IPS-20b (cell line): Measurements from ENCODE around the gene EIF3D.
A peak's percentile ranks its signal among the peaks of the same experiment; 100 is the strongest.

ENCODE experiments used
- H3K27ac ChIP-seq: one replicate; pipeline ENCODE4 v1.5.1; 2013; ENCODE audit warnings: low read length
- H3K27me3 ChIP-seq: 2 replicates; pipeline ENCODE4 v1.6.1; 2013; ENCODE audit warnings: mild to moderate bottlenecking, low read length, inconsistent platforms; ENCODE audit not compliant: insufficient read depth
- H3K36me3 ChIP-seq: 2 replicates; pipeline ENCODE4 v1.6.1; 2013; ENCODE audit warnings: low read depth, mild to moderate bottlenecking, inconsistent platforms, low read length, moderate library complexity; ENCODE audit not compliant: insufficient read depth
- H3K4me1 ChIP-seq: 2 replicates; pipeline ENCODE4 v1.6.1; 2013; ENCODE audit warnings: mild to moderate bottlenecking, control low read depth, inconsistent platforms, low read length, moderate library complexity; ENCODE audit not compliant: insufficient read depth
- H3K4me3 ChIP-seq: 2 replicates; pipeline ENCODE4 v1.5.1; 2013; ENCODE audit warnings: mild to moderate bottlenecking, low read length, inconsistent platforms
- H3K9ac ChIP-seq: 2 replicates; pipeline ENCODE4 v1.6.1; 2013; ENCODE audit warnings: low read depth, mild to moderate bottlenecking, inconsistent platforms, low read length, moderate library complexity
- H3K9me3 ChIP-seq: 2 replicates; pipeline ENCODE4 v1.6.1; 2013; ENCODE audit warnings: mild to moderate bottlenecking, low read depth, low read length, inconsistent platforms; ENCODE audit not compliant: insufficient read depth

The EIF3D gene

GRCh38 chr22:36564422-36565158 is 35.6 kb upstream of the EIF3D start:
- peaks cover 19% of the 10 kb centered on the region; the same call in 1 of the 2 replicates for H3K4me1 ChIP-seq
- no peak overlapping the region for H3K27ac ChIP-seq
- no peaks in the 10 kb centered on the region for H3K27me3 ChIP-seq
- no peaks in the 10 kb centered on the region for H3K36me3 ChIP-seq
- H3K4me3 ChIP-seq: no peak overlapping the region
- H3K9me3 ChIP-seq: no peaks in the 10 kb centered on the region
- H3K9ac ChIP-seq: no peak overlapping the region

DNA sequence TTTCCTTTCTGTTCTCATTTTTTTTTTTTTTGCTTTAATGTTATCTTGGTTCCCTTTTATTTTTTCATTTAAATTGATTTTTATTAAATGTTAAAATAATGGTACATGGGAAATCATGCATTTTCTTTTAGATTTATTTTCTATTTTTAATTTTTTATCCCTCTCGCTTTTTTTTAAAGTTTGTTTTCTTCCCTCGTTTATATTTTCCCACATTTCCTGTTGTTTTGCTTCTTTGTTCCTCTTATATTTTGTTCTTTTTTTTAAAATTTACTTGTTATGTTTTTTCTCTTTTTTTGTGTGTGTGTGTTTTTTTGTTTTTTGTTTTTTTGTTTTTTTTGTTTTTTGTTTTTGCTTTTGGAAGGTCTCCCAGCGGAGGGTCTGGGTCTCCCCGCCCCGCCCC is 34.9 kb upstream of the EIF3D start:
- H3K9me3 ChIP-seq: no peaks in the 10 kb centered on the region
- H3K4me3 ChIP-seq: no peak overlapping the region
- H3K27ac ChIP-seq: no peak overlapping the region
- peaks cover 19% of the 10 kb centered on the region; the same call in 1 of the 2 replicates for H3K4me1 ChIP-seq
- no peak overlapping the region for H3K9ac ChIP-seq
- no peaks in the 10 kb centered on the region for H3K27me3 ChIP-seq
- no peaks in the 10 kb centered on the region for H3K36me3 ChIP-seq

GRCh38 chr22:36563444-36563843 is 34.5 kb upstream of the EIF3D start:
- peaks cover 19% of the 10 kb centered on the region; the same call in 1 of the 2 replicates for H3K4me1 ChIP-seq
- no peaks in the 10 kb centered on the region for H3K27me3 ChIP-seq
- H3K9me3 ChIP-seq: no peaks in the 10 kb centered on the region
- H3K27ac ChIP-seq: no peak overlapping the region
- no peak overlapping the region for H3K9ac ChIP-seq
- H3K4me3 ChIP-seq: no peak overlapping the region
- no peaks in the 10 kb centered on the region for H3K36me3 ChIP-seq

DNA sequence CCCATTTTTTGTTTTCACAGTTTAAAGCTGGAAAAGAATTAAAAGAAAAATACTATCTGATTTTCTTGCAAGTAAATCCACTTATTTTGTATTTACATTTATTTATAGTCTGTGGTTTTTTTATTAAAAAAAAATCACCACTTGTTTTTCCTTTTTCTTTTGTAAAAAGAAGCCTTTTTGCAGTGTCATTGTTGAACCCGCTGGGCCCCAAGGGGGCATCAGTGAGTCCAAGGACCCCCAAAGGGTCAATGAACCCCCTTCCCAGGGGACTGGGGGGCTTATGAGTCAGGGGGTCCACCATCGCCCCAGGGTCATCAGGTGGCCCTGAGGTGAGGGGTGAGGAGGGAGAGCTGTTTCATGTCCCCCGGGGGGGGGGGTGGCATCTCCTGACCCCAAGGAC is 34.0 kb upstream of the EIF3D start:
- Histone ChIP-seq H3K4me1 (peaks cover 19% of the 10 kb centered on the region; the same call in 1 of the 2 replicates), H3K36me3 (no peaks in the 10 kb centered on the region), H3K9me3 (no peaks in the 10 kb centered on the region), H3K27ac (no peak overlapping the region), H3K9ac (no peak overlapping the region), H3K27me3 (no peaks in the 10 kb centered on the region), H3K4me3 (no peak overlapping the region)

DNA sequence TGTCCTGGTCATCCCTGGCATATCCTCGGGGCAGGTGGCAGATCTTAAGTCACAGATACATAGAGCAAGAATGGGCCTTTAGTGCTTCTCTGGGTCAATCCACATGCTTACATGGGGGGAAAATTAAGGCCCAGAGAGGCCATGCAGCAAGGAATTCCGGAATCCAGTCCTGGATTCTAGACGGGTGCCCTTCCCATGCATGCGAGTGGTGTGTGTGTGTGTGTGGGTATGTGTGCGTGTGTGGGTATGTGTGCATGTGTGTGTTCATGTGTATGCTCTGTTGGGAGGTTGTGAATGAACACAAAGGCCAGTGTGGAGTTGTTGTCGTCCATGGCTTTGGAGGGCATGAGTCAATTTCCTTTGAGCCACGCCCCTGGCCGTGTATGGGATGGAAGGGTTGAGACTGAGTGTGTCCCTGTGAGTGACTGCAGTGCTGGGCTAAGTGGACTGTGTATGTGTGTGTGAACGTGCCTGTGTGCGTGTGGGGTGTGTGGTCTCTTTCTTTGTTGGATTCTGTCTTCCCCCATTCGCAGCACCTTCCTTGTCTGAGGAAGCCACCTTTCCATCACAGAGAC is 33.4 kb upstream of the EIF3D start:
- Histone ChIP-seq H3K36me3 (no peaks in the 10 kb centered on the region), H3K9me3 (no peaks in the 10 kb centered on the region), H3K27ac (no peak overlapping the region), H3K4me1 (peaks cover 19% of the 10 kb centered on the region; the same call in 1 of the 2 replicates), H3K9ac (no peak overlapping the region), H3K4me3 (no peak overlapping the region), H3K27me3 (no peaks in the 10 kb centered on the region)

DNA sequence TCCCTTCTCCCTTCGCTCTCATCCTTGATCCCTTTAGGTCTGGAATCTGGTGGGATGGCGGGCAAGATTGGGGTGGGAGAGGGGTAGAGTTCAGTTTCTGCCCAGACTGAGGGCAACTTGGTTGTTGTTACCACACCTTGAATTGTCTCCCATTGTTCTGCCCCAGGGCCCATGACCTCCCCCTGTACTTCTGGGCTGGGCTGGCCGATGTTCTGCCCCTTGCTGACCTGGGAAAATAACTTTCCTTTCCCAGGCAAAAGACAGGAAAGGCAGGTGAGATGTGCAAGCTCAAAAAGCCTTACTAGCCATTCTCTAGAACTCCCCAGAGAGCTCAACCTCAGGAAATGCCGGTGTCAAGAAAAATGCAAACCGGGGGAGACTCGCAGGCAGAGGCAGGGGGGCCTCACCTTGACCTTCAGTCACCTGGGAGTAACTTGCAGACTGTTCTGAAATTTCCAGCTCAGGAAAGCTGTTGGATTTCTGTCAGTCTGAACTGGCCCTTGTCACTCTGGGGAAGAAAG is 32.4 kb upstream of the EIF3D start:
- Histone ChIP-seq H3K27ac (no peak overlapping the region), H3K4me3 (no peak overlapping the region), H3K9me3 (no peaks in the 10 kb centered on the region), H3K36me3 (no peaks in the 10 kb centered on the region), H3K9ac (peak overlapping the region; percentile 31; the same call in 1 of the 2 replicates), H3K4me1 (peaks cover 19% of the 10 kb centered on the region; the same call in 1 of the 2 replicates), H3K27me3 (no peaks in the 10 kb centered on the region)

DNA sequence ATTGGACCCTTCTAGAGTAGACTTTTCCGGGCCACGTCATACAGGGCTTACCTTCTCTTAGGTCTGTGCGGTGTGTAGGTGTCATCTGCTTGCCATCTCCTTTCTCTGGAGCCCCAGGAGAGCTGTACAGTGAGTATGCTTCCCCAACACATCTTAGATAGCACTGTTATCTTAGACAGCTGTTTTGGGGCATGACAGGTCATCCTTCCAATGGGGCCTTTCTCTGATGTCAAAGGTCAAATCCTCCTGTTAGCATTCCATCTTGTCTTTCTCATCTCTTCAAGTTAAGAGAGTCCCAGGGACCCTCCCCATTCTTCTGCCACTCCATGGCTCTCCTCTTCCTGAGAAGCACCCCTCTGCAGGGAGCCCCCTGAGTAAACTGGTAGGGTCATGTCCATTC is 31.0 kb upstream of the EIF3D start:
- Histone ChIP-seq H3K9ac (no peak overlapping the region), H3K36me3 (no peaks in the 10 kb centered on the region), H3K27ac (no peak overlapping the region), H3K4me3 (no peak overlapping the region), H3K27me3 (no peaks in the 10 kb centered on the region; the same call in 1 of the 2 replicates), H3K9me3 (no peaks in the 10 kb centered on the region), H3K4me1 (peaks cover 19% of the 10 kb centered on the region; the same call in 1 of the 2 replicates)

GRCh38 chr22:36554098-36554497 is 25.1 kb upstream of the EIF3D start:
- Histone ChIP-seq H3K27ac (no peak overlapping the region), H3K9ac (no peak overlapping the region), H3K9me3 (no peaks in the 10 kb centered on the region), H3K4me3 (no peak overlapping the region), H3K4me1 (no peaks in the 10 kb centered on the region), H3K27me3 (no peaks in the 10 kb centered on the region; the same call in 1 of the 2 replicates), H3K36me3 (no peaks in the 10 kb centered on the region)

GRCh38 chr22:36552289-36552688 is 23.3 kb upstream of the EIF3D start:
- Histone ChIP-seq H3K9ac (no peak overlapping the region), H3K4me1 (no peaks in the 10 kb centered on the region), H3K27ac (no peak overlapping the region), H3K27me3 (no peaks in the 10 kb centered on the region; the same call in 1 of the 2 replicates), H3K4me3 (no peak overlapping the region), H3K9me3 (no peaks in the 10 kb centered on the region), H3K36me3 (no peaks in the 10 kb centered on the region)

GRCh38 chr22:36550701-36551495 is 21.9 kb upstream of the EIF3D start:
- H3K4me1 ChIP-seq: no peaks in the 10 kb centered on the region
- no peak overlapping the region for H3K27ac ChIP-seq
- H3K9me3 ChIP-seq: no peaks in the 10 kb centered on the region
- H3K36me3 ChIP-seq: no peaks in the 10 kb centered on the region
- no peaks in the 10 kb centered on the region; the same call in 1 of the 2 replicates for H3K27me3 ChIP-seq
- H3K9ac ChIP-seq: no peak overlapping the region
- H3K4me3 ChIP-seq: no peak overlapping the region

GRCh38 chr22:36549033-36549432 is 20.1 kb upstream of the EIF3D start:
- Histone ChIP-seq H3K4me1 (no peaks in the 10 kb centered on the region), H3K4me3 (no peak overlapping the region), H3K9ac (no peak overlapping the region), H3K9me3 (no peaks in the 10 kb centered on the region), H3K36me3 (no peaks in the 10 kb centered on the region), H3K27me3 (peaks cover 5% of the 10 kb centered on the region), H3K27ac (no peak overlapping the region)
